Suprapubic skin (tissue), 4 donors: ENCODE results near the gene CPNE5.

Experiments used
- EP300 ChIP-seq: sonication (generic); formaldehyde crosslinking; IDR thresholded peaks from one replicate; pipeline ENCODE4 v1.6.1; 2017; ENCODE audit warnings: antibody characterized with exemption
- POLR2A ChIP-seq, 2 donors: fragments of 450-650 bp; IDR thresholded peaks; one replicate each; pipeline ENCODE4 v1.6.1; 2017; ENCODE audit warnings: antibody characterized with exemption in 2 of 2, mild to moderate bottlenecking in 2 of 2, moderate library complexity in 2 of 2
- POLR2AphosphoS5 ChIP-seq, 3 donors: sonication (generic); formaldehyde crosslinking; IDR thresholded peaks; one replicate each; pipeline ENCODE4 v1.6.1; 2017; ENCODE audit warnings: antibody characterized with exemption in 3 of 3
- TF ChIP-seq, protein P1 (sequence below), 2 donors: fragments of 200-600 bp in 1 of 2; fragments of 450-650 bp in 1 of 2; sonication (generic) in 1 of 2; IDR thresholded peaks; one replicate each; pipeline ENCODE4 v1.5.1; 2016 to 2019; ENCODE audit warnings: antibody characterized with exemption in 2 of 2, mild to moderate bottlenecking in 1 of 2, moderate library complexity in 1 of 2

DNA sequence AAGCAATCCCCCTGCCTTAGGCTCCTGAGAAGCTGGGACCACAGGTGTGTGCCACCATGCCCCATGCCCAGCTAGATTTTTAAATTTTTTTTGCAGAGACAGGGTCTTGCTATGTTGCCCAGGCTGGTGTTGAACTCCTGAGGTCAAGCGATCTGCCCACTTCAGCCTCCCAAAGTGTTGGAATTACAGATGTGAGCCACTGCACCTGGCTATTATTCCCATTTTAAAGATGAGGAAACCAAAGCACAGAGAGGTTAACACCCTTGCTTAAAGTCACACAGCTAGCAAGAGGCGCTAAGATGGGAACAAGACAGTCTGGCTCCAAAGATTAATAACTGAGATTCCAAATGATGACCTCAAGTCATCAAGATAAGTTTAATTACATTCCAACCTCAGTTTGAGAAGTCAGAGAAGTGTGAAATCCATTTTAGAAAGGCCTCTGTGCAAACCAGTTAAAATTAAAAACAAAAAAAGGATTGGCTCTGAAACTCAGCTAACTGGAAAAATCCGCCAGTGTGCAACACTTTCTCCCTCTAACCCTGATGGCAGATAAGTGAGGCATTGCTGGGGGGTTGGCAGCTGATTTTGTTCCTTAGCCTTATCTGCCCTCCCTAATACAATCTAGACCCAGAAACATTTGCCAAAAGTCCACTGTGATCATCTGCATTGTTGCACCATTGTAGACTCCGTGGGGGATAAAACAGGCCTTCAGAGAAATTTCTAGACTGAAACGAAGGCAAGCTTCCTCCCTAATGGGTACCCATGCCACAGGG lies 55.5 kb downstream of the CPNE5 start:
- TF ChIP-seq, protein P1, sequence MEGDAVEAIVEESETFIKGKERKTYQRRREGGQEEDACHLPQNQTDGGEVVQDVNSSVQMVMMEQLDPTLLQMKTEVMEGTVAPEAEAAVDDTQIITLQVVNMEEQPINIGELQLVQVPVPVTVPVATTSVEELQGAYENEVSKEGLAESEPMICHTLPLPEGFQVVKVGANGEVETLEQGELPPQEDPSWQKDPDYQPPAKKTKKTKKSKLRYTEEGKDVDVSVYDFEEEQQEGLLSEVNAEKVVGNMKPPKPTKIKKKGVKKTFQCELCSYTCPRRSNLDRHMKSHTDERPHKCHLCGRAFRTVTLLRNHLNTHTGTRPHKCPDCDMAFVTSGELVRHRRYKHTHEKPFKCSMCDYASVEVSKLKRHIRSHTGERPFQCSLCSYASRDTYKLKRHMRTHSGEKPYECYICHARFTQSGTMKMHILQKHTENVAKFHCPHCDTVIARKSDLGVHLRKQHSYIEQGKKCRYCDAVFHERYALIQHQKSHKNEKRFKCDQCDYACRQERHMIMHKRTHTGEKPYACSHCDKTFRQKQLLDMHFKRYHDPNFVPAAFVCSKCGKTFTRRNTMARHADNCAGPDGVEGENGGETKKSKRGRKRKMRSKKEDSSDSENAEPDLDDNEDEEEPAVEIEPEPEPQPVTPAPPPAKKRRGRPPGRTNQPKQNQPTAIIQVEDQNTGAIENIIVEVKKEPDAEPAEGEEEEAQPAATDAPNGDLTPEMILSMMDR (IDR thresholded peaks at IDR 0.05): no peak
- TF ChIP-seq EP300 (no peak), POLR2A (IDR thresholded peaks at IDR 0.05) (no peak), POLR2AphosphoS5 (IDR thresholded peaks at IDR 0.05) (no peak)
